Hepatocyte (in vitro differentiated cells): ENCODE measurements around the gene XPNPEP2.

Experiments used
- CTCF ChIP-seq: fragments of 200-600 bp; sonication (generic); IDR thresholded peaks from 2 replicates; pipeline ENCODE4 v1.5.1; 2016; ENCODE audit warnings: antibody characterized with exemption, mild to moderate bottlenecking; ENCODE audit not compliant: poor library complexity
- EZH2 ChIP-seq: fragments of 200-600 bp; sonication (generic); IDR thresholded peaks from 2 replicates; pipeline ENCODE4 v1.6.1; 2016; ENCODE audit warnings: antibody characterized with exemption, mild to moderate bottlenecking, borderline replicate concordance

GRCh38 chrX:129813662-129814368, 75.0 kb downstream of the XPNPEP2 start:
- no peak for TF ChIP-seq CTCF
- TF ChIP-seq EZH2 = no peak
